Kidney (tissue), 14 donors: Measurements from ENCODE around the gene DNAJC28. TPM values are rescaled to one million over a fixed set of nuclear protein-coding genes. Genes with fewer than 3 reads are reported as not detected.

Experiments used
- DNase-seq, 5 donors: peaks; one replicate each; pipeline ENCODE4 v3.0.0-alpha.2; 2013 to 2020
- FAIRE-seq: peaks from 2 replicates; lab custom pipeline; 2012; peaks lifted over from hg19 to GRCh38; lab: Jason Lieb, UNC
- H3K27ac ChIP-seq, 2 donors: one replicate each; pipeline ENCODE4 v1.7.0; 2013; ENCODE audit warnings: low read depth in 2 of 2, low read length in 2 of 2, inconsistent platforms in 1 of 2
- H3K27me3 ChIP-seq: one replicate; pipeline ENCODE4 v1.7.1; 2013; ENCODE audit warnings: low read length, inconsistent platforms; ENCODE audit not compliant: control insufficient read depth, insufficient read depth
- H3K36me3 ChIP-seq, 3 donors: one replicate each; pipeline versions ENCODE4 v1.7.0 to v1.7.1; 2013; ENCODE audit warnings: low read length in 3 of 3, control low read depth in 1 of 3, inconsistent platforms in 1 of 3; ENCODE audit not compliant: insufficient read depth in 3 of 3, control insufficient read depth in 2 of 3
- H3K4me1 ChIP-seq, 3 donors: one replicate each; pipeline versions ENCODE4 v1.7.0 to v1.7.1; 2013; ENCODE audit warnings: low read length in 3 of 3, inconsistent platforms in 1 of 3, low read depth in 1 of 3; ENCODE audit not compliant: control insufficient read depth in 2 of 3, insufficient read depth in 2 of 3
- H3K4me3 ChIP-seq, 3 donors: one replicate each; pipeline versions ENCODE4 v1.7.0 to v1.8.1; 2013; ENCODE audit warnings: low read length in 3 of 3, control low read depth in 1 of 3, inconsistent platforms in 1 of 3
- H3K9ac ChIP-seq, 3 donors: one replicate each; pipeline versions ENCODE4 v1.7.0 to v1.7.1; 2013; ENCODE audit warnings: low read length in 3 of 3, control low read depth in 1 of 3, inconsistent platforms in 1 of 3
- H3K9me3 ChIP-seq, 3 donors: one replicate each; pipeline versions ENCODE4 v1.7.0 to v1.7.1; 2013; ENCODE audit warnings: low read length in 3 of 3, control low read depth in 1 of 3, inconsistent platforms in 1 of 3; ENCODE audit not compliant: control insufficient read depth in 2 of 3, insufficient read depth in 1 of 3
- intact Hi-C: fragments of 100-400 bp; cut with DNase I; formaldehyde crosslinking; loops from one replicate; pipeline ENCODE4 v1.11.1; 2022
- polyA plus RNA-seq: library from polyadenylated mRNA; stranded (reverse); fragments of 350-450 nt; fragmentation: Illumina TruSeq; extraction: RNeasy Lipid Tissue Mini Kit (QIAGEN cat#74804); gene quantifications from one replicate; pipeline ENCODE4 v1.2.3, GENCODE V29; 2014; ENCODE audit warnings: low read depth, low replicate concordance; ENCODE audit not compliant: insufficient read depth
- total RNA-seq: library from RNA; stranded (reverse); fragmentation: NEBNext Ultra II Directional; extraction: Animal tissue kit (Norgen Biotek cat#: 25700); gene quantifications from one replicate; pipeline ENCODE4 v1.2.1, GENCODE V29; 2021
- TF ChIP-seq, protein P1 (sequence below): IDR thresholded peaks from 3 replicates; pipeline ENCODE4 v1.5.1; 2012; ENCODE audit warnings: mild to moderate bottlenecking, moderate library complexity, borderline replicate concordance; ENCODE audit not compliant: insufficient read depth; ENCODE audit errors: extremely low read depth
- donor health status: control.
- donor health status: control.
- donor health status: control.
- donor health status: control.
- donor health status: control.
- donor health status: DM: yes; HTN: yes; CAD: no.
- donor health status: Normal renal cell carcinoma (clear cell type).

DNAJC28 gene
- total and polyA plus RNA-seq, 2 donors from 2014 or later = 2.2 to 4.6 TPM

DNA sequence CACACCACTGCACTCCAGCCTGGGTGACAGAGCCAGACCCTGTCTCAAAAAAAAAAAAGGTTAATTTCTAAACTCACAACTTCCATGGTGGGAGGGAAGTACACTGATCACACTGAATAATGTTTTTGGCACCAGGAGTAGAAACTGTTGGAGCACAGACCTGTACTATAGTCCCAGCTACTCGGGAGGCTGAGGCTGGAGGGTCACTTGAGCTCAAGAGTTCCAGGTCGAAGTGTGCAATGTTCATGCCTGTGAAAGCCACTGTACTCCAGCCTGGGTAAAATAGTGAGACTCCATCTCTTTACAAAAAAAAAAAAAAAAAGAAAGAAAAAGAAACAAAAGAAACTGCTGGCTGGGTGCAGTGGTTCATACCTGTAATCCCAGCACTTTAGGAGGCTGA lies 47.0 kb downstream of the DNAJC28 start:
- DNase-seq = no peak
- Histone ChIP-seq H3K9ac (no peak overlapping the region), H3K4me3 (no peak overlapping the region), H3K9me3 (no peaks in the 10 kb centered on the region), H3K36me3 (peaks cover 0 to 4% (median 0%) of the 10 kb centered on the region in 3 donors), H3K27ac (no peak overlapping the region), H3K27me3 (no peaks in the 10 kb centered on the region), H3K4me1 (peaks cover 0 to 3% (median 0%) of the 10 kb centered on the region in 3 donors)
- no peak for FAIRE-seq
- intact Hi-C loops = no loop called here
- TF ChIP-seq, protein P1, sequence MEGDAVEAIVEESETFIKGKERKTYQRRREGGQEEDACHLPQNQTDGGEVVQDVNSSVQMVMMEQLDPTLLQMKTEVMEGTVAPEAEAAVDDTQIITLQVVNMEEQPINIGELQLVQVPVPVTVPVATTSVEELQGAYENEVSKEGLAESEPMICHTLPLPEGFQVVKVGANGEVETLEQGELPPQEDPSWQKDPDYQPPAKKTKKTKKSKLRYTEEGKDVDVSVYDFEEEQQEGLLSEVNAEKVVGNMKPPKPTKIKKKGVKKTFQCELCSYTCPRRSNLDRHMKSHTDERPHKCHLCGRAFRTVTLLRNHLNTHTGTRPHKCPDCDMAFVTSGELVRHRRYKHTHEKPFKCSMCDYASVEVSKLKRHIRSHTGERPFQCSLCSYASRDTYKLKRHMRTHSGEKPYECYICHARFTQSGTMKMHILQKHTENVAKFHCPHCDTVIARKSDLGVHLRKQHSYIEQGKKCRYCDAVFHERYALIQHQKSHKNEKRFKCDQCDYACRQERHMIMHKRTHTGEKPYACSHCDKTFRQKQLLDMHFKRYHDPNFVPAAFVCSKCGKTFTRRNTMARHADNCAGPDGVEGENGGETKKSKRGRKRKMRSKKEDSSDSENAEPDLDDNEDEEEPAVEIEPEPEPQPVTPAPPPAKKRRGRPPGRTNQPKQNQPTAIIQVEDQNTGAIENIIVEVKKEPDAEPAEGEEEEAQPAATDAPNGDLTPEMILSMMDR = no peak

DNA sequence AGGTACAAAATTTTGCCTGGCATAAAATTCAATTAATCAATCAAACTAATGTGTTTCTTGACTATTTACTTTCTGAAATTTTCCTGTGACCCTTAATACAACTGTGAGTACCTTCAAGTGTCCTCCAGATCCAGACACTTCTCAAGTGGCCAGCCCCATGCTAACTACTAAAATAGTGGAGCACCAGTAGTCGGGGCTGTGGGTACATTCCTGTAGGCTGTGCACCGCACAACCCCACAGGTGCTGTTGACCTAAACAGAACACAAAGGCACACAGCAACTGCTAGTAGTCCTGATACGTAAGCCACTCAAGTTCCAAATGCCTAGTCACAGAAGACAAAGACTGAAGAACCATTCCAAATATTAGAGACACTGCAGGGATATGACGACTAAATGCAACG lies 48.3 kb downstream of the DNAJC28 start:
- Histone ChIP-seq H3K27me3 (no peaks in the 10 kb centered on the region), H3K9me3 (no peaks in the 10 kb centered on the region), H3K9ac (no peak overlapping the region), H3K4me1 (peaks cover 0 to 3% (median 0%) of the 10 kb centered on the region in 3 donors), H3K36me3 (peaks cover 0 to 12% (median 0%) of the 10 kb centered on the region in 3 donors), H3K27ac (no peak overlapping the region), H3K4me3 (no peak overlapping the region)
- intact Hi-C loops = no loop called here
- FAIRE-seq = no peak
- no peak for DNase-seq
- TF ChIP-seq, protein P1 = no peak

DNA sequence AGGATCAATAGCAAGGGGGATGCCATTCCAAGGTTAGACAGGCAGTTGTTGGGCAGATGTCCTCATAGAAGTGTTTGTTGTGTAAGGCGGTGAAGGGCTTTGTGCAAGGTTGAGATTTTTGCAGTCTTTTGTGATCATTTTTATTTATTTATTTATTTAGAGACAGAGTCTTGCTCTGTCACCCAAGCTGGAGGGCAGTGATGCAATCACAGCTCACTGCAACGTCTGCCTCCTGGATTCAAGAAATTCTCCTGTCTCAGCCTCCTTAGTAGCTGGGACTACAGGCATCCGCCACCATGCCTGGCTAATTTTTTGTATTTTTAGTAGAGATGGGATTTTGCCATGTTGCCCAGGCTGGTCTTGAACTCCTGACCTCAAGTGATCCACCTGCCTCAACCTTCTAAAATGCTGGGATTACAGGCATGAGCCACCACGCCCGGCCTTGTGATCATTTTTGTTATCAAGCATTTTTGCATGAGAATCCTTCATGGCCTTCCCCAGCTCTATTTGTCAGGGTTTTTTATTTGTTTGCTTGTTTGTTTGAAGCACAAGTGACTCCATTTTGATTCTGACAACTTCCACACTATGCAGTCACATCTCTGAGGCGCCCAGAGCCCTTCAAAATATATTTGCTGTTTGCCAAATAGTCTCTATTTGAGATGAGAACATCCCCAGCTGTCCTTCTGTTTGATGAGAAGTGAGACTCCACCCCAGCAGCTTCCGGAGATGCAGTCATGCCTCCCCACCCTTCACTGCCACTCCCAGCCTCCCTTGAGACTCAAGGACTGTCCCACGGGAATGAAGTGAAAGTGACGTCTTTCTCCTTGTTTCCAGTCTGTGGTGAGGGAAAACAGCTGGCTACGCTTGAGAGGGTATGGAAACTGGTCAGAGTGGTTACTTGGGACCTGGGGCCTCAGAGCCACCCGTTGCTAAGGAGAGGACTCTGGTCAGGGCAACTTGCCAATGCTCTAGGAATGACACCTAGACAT lies 49.7 kb downstream of the DNAJC28 start:
- intact Hi-C loops = no loop called here
- H3K4me1 ChIP-seq = peaks cover 0 to 3% (median 0%) of the 10 kb centered on the region in 3 donors
- peaks cover 0 to 21% (median under 1%) of the 10 kb centered on the region in 3 donors for H3K36me3 ChIP-seq
- FAIRE-seq = no peak
- peak overlapping the region; percentile 23 to 75 for H3K27ac ChIP-seq
- peak in 4 of 5 donors; percentile 48 to 87 (median 68) for DNase-seq
- H3K9me3 ChIP-seq = no peaks in the 10 kb centered on the region
- H3K9ac ChIP-seq = peak overlapping the region in 1 of 3 donors; percentile 46
- TF ChIP-seq, protein P1 = no peak
- no peaks in the 10 kb centered on the region for H3K27me3 ChIP-seq
- no peak overlapping the region for H3K4me3 ChIP-seq

Other genes starting within 250 kb of the DNAJC28 start
- 27.3 TPM for gene IL10RB, start 225.3 kb downstream of the DNAJC28 start, total RNA-seq
- gene IL10RB, start 225.3 kb downstream of the DNAJC28 start, polyA plus RNA-seq = 21.5 TPM
- gene IFNAR1, start 166.7 kb downstream of the DNAJC28 start, total RNA-seq = 60.9 TPM
- 15.9 TPM for gene IFNAR1, start 166.7 kb downstream of the DNAJC28 start, polyA plus RNA-seq
- gene IFNGR2, start 88.3 kb downstream of the DNAJC28 start, total RNA-seq = 68.3 TPM
- gene IFNGR2, start 88.3 kb downstream of the DNAJC28 start, polyA plus RNA-seq = 57.6 TPM
- 87.6 TPM for gene TMEM50B, start 11.7 kb downstream of the DNAJC28 start, total RNA-seq
- 63.7 TPM for gene TMEM50B, start 11.7 kb downstream of the DNAJC28 start, polyA plus RNA-seq
- 60.9 TPM for gene GART, start 50.4 kb upstream of the DNAJC28 start, total RNA-seq
- 17.5 TPM for gene GART, start 50.4 kb upstream of the DNAJC28 start, polyA plus RNA-seq
- gene SON, start 51.3 kb upstream of the DNAJC28 start, total RNA-seq = 285 TPM
- 83.0 TPM for gene SON, start 51.3 kb upstream of the DNAJC28 start, polyA plus RNA-seq
- gene DONSON, start 97.0 kb upstream of the DNAJC28 start, total RNA-seq = 6.8 TPM
- 8.9 TPM for gene DONSON, start 97.0 kb upstream of the DNAJC28 start, polyA plus RNA-seq
- gene CRYZL1, start 150.0 kb upstream of the DNAJC28 start, total RNA-seq = 40.8 TPM
- 34.1 TPM for gene CRYZL1, start 150.0 kb upstream of the DNAJC28 start, polyA plus RNA-seq
- 42.5 TPM for gene ITSN1, start 150.8 kb upstream of the DNAJC28 start, total RNA-seq
- gene ITSN1, start 150.8 kb upstream of the DNAJC28 start, polyA plus RNA-seq = 8.1 TPM